GM23338 (cell line): ENCODE results near the gene FCN1. TPM values are rescaled to one million over a fixed set of nuclear protein-coding genes. Genes with fewer than 3 reads are reported as not detected.
A peak's percentile ranks its signal among the peaks of the same experiment; 100 is the strongest.

Experiments used
- ATAC-seq: fragments of 200-7000 bp; cut with Tn5 transposase; 3 replicates; pipeline ENCODE4 v1.9.1; 2020
- DNase-seq: peaks from one replicate; pipeline ENCODE4 v3.0.0-alpha.2; 2015; ENCODE audit warnings: low spot score
- H2AFZ ChIP-seq: fragments of 200-600 bp; sonication (generic); 2 replicates; pipeline ENCODE4 v1.8.0; 2016; ENCODE audit warnings: antibody characterized with exemption, mild to moderate bottlenecking, moderate library complexity
- H3F3A ChIP-seq: fragments of 200-600 bp; sonication (generic); replicated peaks from 2 replicates; pipeline ENCODE4 v1.8.0; 2017; ENCODE audit warnings: antibody characterized with exemption, mixed run types, low read depth
- H3K27ac ChIP-seq: fragments of 200-600 bp; sonication (generic); 2 replicates; pipeline ENCODE4 v1.6.1; 2016; ENCODE audit warnings: low read depth
- H3K27me3 ChIP-seq: fragments of 200-600 bp; sonication (generic); 2 replicates; pipeline ENCODE4 v1.8.0; 2016; ENCODE audit warnings: mild to moderate bottlenecking, mixed run types, moderate library complexity; ENCODE audit not compliant: insufficient read depth
- H3K36me3 ChIP-seq: fragments of 200-600 bp; sonication (generic); 2 replicates; pipeline ENCODE4 v1.8.0; 2016; ENCODE audit warnings: mild to moderate bottlenecking; ENCODE audit not compliant: insufficient read depth
- H3K4me1 ChIP-seq: fragments of 200-600 bp; sonication (generic); 2 replicates; pipeline ENCODE4 v1.8.0; 2016; ENCODE audit warnings: mild to moderate bottlenecking, moderate library complexity; ENCODE audit not compliant: insufficient read depth
- H3K4me2 ChIP-seq: fragments of 200-600 bp; sonication (generic); 2 replicates; pipeline ENCODE4 v1.7.1; 2017; ENCODE audit warnings: mixed run types
- H3K4me3 ChIP-seq: fragments of 200-600 bp; sonication (generic); 2 replicates; pipeline ENCODE4 v1.6.1; 2016; ENCODE audit warnings: mixed run types
- H3K79me2 ChIP-seq: fragments of 200-600 bp; sonication (generic); replicated peaks from 2 replicates; pipeline ENCODE4 v1.8.0; 2017; ENCODE audit warnings: mild to moderate bottlenecking; ENCODE audit not compliant: insufficient read depth
- H3K9me2 ChIP-seq: fragments of 200-600 bp; sonication (generic); 2 replicates; pipeline ENCODE4 v1.8.0; 2017; ENCODE audit not compliant: insufficient read depth
- H4K20me1 ChIP-seq: fragments of 200-600 bp; sonication (generic); replicated peaks from 2 replicates; pipeline ENCODE4 v1.8.0; 2017; ENCODE audit warnings: mild to moderate bottlenecking; ENCODE audit not compliant: insufficient read depth
- H3K27ac Mint-ChIP-seq: 2 replicates; pipeline ENCODE4 v1.8.0; 2020; ENCODE audit warnings: inconsistent platforms, mild to moderate bottlenecking, moderate library complexity, mixed read lengths
- H3K27me3 Mint-ChIP-seq: 3 replicates; pipeline ENCODE4 v1.8.0; 2022; ENCODE audit warnings: low read depth, mild to moderate bottlenecking, moderate library complexity, mixed read lengths, inconsistent platforms; ENCODE audit not compliant: insufficient read depth, poor library complexity
- H3K36me3 Mint-ChIP-seq: 3 replicates; pipeline ENCODE4 v1.8.0; 2021; ENCODE audit warnings: low read depth, mild to moderate bottlenecking, inconsistent platforms, moderate library complexity, mixed read lengths
- H3K4me1 Mint-ChIP-seq: 3 replicates; pipeline ENCODE4 v1.8.0; 2020; ENCODE audit warnings: mild to moderate bottlenecking, inconsistent platforms, mixed read lengths
- H3K4me3 Mint-ChIP-seq: 3 replicates; pipeline ENCODE4 v1.8.0; 2021; ENCODE audit warnings: moderate library complexity, mild to moderate bottlenecking, inconsistent platforms, mixed read lengths
- H3K9me3 Mint-ChIP-seq: 3 replicates; pipeline ENCODE4 v1.8.0; 2020; ENCODE audit warnings: moderate library complexity, mild to moderate bottlenecking, inconsistent platforms, mixed read lengths
- CREB1 ChIP-seq: fragments of 250-450 bp; sonication (Bioruptor Pico); IDR thresholded peaks from 2 replicates; pipeline ENCODE4 v1.5.0; 2020; ENCODE audit warnings: low read depth, mild to moderate bottlenecking, moderate library complexity
- CTCF ChIP-seq, 2 experiments: fragments of 200-600 bp in 1 of 2; sonication (generic) in 1 of 2; conservative IDR thresholded peaks; 2 replicates each; pipeline versions ENCODE4 v1.5.1 to v1.6.1; 2016 to 2017; ENCODE audit warnings: antibody characterized with exemption in 2 of 2, low read depth in 2 of 2, mild to moderate bottlenecking in 2 of 2, moderate library complexity in 1 of 2
- ETS1 ChIP-seq: IDR thresholded peaks from 2 replicates; pipeline ENCODE4 v1.6.1; 2016; ENCODE audit warnings: antibody characterized with exemption
- EZH2phosphoT487 ChIP-seq: fragments of 200-600 bp; sonication (generic); IDR thresholded peaks from one replicate; pipeline ENCODE4 v1.8.1; 2018; ENCODE audit warnings: antibody characterized with exemption; ENCODE audit not compliant: unreplicated experiment
- JUNB ChIP-seq: IDR thresholded peaks from one replicate; pipeline ENCODE4 v1.6.1; 2016; ENCODE audit warnings: antibody characterized with exemption; ENCODE audit not compliant: unreplicated experiment
- NANOG ChIP-seq: IDR thresholded peaks from 2 replicates; pipeline ENCODE4 v1.6.1; 2016; ENCODE audit warnings: antibody characterized with exemption, borderline replicate concordance
- REST ChIP-seq: IDR thresholded peaks from one replicate; pipeline ENCODE4 v1.6.1; 2018; ENCODE audit warnings: antibody characterized with exemption; ENCODE audit not compliant: unreplicated experiment
- STAT1 ChIP-seq: IDR thresholded peaks from one replicate; pipeline ENCODE4 v1.6.1; 2016; ENCODE audit warnings: antibody characterized with exemption; ENCODE audit not compliant: unreplicated experiment
- ZNF114 ChIP-seq: fragments of 250-450 bp; sonication (Bioruptor Pico); IDR thresholded peaks from 2 replicates; pipeline ENCODE4 v1.5.0; 2020; ENCODE audit warnings: mild to moderate bottlenecking, moderate library complexity
- ZNF462 ChIP-seq: fragments of 250-450 bp; sonication (Bioruptor Pico); IDR thresholded peaks from 2 replicates; pipeline ENCODE4 v1.5.0; 2020; ENCODE audit warnings: mild to moderate bottlenecking, moderate library complexity
- polyA plus RNA-seq: library from polyadenylated mRNA; unstranded; fragments of >200 nt; fragmentation: Nextera tagmentation; extraction: Ambion mirVana; gene quantifications from 2 replicates; pipeline ENCODE4 v1.2.1, GENCODE V29; 2016
- total RNA-seq: library from RNA; depleted of rRNA; stranded (reverse); fragments of >200 nt; shearing (Covaris generic); gene quantifications from 2 replicates; pipeline ENCODE4 v1.2.3, GENCODE V29; 2014

The FCN1 gene
- total and polyA plus RNA-seq, 2 experiments from 2014 or later, result not detected

GRCh38 chr9:134936346-134937163 lies 18.8 kb upstream of the FCN1 start:
- no peaks in the 10 kb centered on the region for H4K20me1 ChIP-seq
- H3K4me1 ChIP-seq, result no peaks in the 10 kb centered on the region
- H3F3A ChIP-seq, result no peaks in the 10 kb centered on the region
- DNase-seq (no peak), ATAC-seq (peak; percentile 16; the same call in 1 of the 3 replicates)
- no peak overlapping the region for H2AFZ ChIP-seq
- no peaks in the 10 kb centered on the region for H3K9me2 ChIP-seq
- no peak overlapping the region for H3K27ac Mint-ChIP-seq
- no peak overlapping the region for H3K4me3 ChIP-seq
- peaks cover 4% of the 10 kb centered on the region for H3K4me1 Mint-ChIP-seq
- H3K27ac ChIP-seq, result no peak overlapping the region
- no peaks in the 10 kb centered on the region for H3K79me2 ChIP-seq
- no peak overlapping the region for H3K4me2 ChIP-seq
- no peak overlapping the region for H3K4me3 Mint-ChIP-seq
- no peak for TF ChIP-seq CREB1 (CRISPR knock-in tag)
- no peak for TF ChIP-seq ETS1
- no peak for TF ChIP-seq EZH2phosphoT487
- TF ChIP-seq JUNB, result no peak
- TF ChIP-seq ZNF462 (CRISPR knock-in tag), result no peak
- no peak for TF ChIP-seq NANOG
- no peak for TF ChIP-seq STAT1
- TF ChIP-seq CTCF (conservative IDR thresholded peaks at IDR 0.05; ENCODE audit: low read depth in 2 of 2), result no peak
- no peak for TF ChIP-seq ZNF114
- TF ChIP-seq REST, result no peak
- H3K27me3 Mint-ChIP-seq, result peaks cover 14% of the 10 kb centered on the region
- H3K27me3 ChIP-seq, result no peaks in the 10 kb centered on the region
- H3K36me3 ChIP-seq, result no peaks in the 10 kb centered on the region
- no peaks in the 10 kb centered on the region for H3K36me3 Mint-ChIP-seq
- H3K9me3 Mint-ChIP-seq, result no peaks in the 10 kb centered on the region
